ENCODE measurements around the gene TSPYL2.

TSPYL2 gene

GRCh38 chrX:53081925-53082772 lies at the start of gene TSPYL2:
TSS of gene TSPYL2 (plus strand) at chrX:53082367. CDS start at chrX:53082499, 132 bp downstream.
- DNase-seq = peak; percentile 75

DNA sequence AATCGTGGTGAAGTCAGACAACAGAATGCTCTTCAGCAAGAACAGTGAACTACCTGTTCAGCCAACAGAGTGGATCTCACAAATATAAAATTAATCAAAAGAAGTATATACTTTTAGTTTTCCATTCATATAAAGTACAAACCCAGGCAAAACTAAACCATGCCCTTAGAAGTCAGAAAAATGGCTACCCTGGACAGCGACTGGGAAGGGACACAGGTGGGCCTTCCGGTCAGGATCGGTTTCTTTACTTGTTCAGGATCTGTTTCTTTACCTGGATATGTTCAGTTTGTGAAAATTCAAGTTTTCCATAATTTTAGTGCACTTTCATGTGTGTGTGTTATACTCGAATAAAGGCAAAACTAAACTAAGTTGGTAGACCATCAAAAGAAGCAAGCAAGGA lies 46.0 kb upstream of the TSPYL2 start:
- no peak for DNase-seq

GRCh38 chrX:53039236-53039635 lies 42.9 kb upstream of the TSPYL2 start:
- DNase-seq = no peak

DNA sequence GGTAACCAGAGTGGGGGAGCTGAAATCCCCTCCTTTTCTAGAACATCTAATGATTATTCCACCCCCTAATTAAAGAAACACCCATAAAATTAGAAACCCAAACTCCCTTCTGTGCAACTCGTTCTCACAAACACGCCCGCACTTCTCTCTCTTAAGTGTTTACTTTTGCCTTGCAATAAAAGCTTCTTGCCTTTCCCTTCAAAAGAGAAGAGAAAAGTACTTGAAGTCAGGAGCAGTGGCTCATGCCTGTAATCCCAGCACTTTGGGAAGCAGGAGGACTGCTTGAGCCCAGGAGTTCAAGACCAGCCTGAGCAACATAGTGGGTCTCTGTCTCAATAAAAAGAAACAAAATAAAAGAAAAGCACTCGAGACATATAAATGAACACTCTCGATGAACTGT lies 37.2 kb upstream of the TSPYL2 start:
- no peak for DNase-seq

DNA sequence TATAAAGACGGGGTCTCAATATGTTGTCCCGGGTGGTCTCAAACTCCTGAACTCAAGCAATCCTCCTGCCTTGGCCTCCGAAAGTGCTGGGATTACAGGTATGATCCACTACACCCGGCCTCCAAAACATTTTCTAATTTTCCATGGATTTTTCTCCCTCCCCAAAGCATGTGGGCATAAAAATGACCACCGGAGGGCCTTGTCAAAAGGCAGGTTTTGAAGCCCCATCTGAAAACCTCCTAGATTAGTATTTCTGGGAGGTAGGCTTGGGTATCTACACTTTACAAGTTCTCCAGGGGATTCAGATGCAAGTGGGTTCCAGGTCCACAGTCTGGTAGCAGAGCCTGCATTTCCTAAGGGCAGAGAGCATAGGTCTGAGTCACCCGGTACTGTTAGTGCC lies 34.9 kb upstream of the TSPYL2 start:
- no peak for DNase-seq

GRCh38 chrX:53048169-53049126 lies 33.7 kb upstream of the TSPYL2 start, which contains the start of gene GPR173:
TSS of gene GPR173 (plus strand) at chrX:53048789. CDS start at chrX:53076622, 27,833 bp downstream.
- DNase-seq = no peak

GRCh38 chrX:53049127-53049517 lies 33.0 kb upstream of the TSPYL2 start:
- DNase-seq = no peak

DNA sequence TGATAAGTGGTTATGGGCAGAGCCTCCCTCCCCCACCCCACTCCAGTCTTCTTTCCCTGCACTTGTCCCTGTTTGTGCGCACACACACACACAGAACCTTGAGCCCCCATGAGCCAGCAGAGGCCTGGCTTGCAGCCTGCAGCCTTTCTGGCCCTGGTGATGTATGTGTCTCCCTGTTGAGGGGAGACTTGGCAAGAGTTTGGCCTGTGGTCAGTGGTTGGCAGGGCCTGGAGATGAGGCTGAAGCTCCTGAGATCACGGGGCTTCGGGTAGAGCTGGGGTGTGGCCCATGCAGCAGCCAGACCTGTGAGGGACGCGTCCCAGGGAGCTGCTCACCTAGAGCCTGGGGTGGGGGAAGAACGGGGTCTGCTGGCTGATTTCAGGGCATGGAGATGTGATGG lies 31.3 kb upstream of the TSPYL2 start:
- no peak for DNase-seq

DNA sequence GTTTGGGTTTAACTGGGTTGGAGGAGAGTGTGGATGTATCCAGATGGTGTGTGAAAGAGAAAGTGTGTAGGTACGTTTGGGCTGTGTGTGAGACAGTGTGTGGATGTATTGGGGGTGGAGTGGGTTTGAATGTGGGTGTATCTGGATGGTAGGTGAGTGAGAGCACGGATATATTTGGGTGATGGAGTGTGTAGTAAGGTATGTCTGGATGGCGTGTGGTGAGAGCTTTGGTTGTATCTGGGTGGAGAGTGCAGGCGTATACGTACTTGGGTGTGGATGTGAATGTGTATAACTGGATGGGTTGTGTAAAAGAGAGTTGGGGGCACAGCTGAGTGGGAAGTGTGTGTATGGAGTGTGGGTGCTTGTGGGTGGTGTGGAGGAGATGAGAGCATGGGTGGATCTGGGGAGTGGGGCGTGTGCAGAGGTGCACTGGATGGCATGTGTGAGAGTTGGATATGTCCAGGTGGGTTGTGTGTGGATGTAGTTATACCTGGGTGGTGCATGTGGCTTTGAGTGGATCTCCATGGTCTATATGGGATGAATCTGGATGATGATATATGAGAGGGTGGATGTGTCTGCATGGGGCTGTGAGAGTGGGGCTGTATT lies 26.8 kb upstream of the TSPYL2 start:
- DNase-seq = no peak

DNA sequence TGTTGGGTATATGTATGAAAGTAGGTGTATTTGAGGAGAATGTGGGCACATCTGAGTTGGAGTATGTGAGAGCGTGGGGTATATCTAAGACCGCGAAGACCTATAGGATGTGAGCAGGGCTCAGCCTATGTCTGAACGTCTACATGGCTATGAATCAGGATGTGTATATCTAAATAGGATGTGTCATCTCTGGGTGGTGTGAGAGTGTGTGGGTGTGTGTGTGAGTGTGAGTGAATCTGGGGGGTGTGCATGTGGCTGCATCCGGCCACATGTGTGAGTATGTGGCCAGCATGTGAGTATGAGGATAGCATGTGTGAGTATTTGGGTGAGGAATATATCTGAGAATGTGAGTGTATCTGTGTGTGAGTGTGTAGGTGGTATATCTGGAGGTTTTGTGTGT lies 25.9 kb upstream of the TSPYL2 start:
- no peak for DNase-seq

DNA sequence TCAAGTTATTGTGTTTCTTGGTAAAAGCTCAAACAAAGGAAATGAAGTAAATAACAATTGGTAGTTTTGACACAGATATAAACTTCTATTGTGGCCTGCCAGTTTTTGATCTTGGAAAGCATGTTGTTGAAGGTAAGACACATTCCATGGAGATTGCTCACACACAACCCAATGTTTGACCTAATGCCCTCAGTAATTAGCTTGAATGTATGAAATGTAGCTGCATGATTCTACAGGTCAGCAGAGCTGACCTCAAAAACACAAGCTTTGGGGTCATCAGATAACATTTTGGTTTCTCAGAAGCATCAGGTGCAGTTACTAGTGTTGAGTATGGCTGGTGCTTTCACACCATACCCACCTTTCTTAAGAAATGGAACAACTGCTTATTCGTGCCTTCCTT lies 17.1 kb upstream of the TSPYL2 start:
- DNase-seq = no peak

- DNase-seq = no peak
Observed at GRCh38 chrX:53071064-53071463, 11.1 kb upstream of the TSPYL2 start.

GRCh38 chrX:53071604-53072417 lies 10.4 kb upstream of the TSPYL2 start:
- DNase-seq = peak; percentile 5

DNA sequence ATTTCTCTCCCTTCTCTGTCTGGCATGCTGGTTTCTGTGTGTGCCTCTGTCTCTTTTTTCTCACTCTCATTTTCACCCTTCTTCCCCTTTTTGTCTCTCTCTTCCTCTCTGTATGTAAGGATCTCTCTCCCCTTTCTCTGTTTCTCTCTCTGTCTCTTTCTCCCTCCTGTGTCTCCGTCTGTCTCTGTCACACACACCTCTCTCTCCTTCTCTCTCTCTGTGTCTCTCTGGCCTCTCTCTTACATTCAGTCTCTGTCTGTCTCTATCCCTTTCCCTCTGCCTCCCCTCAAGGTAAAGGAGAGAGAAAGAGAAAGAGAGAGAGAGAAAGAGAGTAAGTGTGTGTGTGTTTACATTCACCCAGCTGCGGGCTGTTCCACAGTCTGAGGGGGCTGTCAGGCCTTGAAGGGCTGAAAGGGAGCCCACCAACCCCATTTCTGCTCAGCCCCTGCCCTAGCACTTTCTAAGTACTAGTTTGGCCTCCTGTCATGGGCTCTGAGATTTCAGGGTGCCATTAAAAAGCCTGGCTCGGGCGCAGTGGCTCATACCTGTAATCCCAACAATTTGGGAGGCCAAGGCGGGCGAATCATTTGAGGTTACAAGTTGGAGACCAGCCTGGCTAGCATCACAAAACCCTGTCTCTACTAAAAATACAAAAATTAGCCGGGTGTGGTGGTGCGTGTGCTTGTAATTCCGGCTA lies 9.6 kb upstream of the TSPYL2 start:
- no peak for DNase-seq

GRCh38 chrX:53073115-53073586 lies 9.0 kb upstream of the TSPYL2 start:
- no peak for DNase-seq

DNA sequence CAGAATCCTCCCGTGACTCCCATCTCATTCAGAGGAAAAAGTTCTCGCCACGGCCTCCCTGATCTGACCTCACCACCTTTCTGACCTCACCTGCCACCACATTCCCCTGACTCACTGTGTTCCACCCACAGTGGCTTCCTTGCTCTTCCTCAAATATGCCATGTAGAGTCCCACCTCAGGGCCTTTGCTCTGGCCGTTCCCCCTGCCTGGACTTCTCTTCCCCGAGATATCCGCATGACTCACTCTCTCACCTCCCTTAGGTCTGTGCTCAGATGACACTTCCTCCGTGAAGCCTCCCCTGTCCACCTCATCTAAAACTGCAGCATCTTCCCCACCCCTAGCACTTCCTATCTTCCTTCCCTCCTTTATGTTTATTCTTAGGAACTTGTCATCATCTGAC lies 7.2 kb upstream of the TSPYL2 start:
- no peak for DNase-seq

DNA sequence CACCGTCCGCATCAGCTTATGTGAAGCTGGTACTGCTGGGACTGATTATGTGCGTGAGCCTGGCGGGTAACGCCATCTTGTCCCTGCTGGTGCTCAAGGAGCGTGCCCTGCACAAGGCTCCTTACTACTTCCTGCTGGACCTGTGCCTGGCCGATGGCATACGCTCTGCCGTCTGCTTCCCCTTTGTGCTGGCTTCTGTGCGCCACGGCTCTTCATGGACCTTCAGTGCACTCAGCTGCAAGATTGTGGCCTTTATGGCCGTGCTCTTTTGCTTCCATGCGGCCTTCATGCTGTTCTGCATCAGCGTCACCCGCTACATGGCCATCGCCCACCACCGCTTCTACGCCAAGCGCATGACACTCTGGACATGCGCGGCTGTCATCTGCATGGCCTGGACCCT lies 5.5 kb upstream of the TSPYL2 start:
- DNase-seq = no peak

GRCh38 chrX:53077207-53078197 lies 4.7 kb upstream of the TSPYL2 start:
- DNase-seq = no peak

DNA sequence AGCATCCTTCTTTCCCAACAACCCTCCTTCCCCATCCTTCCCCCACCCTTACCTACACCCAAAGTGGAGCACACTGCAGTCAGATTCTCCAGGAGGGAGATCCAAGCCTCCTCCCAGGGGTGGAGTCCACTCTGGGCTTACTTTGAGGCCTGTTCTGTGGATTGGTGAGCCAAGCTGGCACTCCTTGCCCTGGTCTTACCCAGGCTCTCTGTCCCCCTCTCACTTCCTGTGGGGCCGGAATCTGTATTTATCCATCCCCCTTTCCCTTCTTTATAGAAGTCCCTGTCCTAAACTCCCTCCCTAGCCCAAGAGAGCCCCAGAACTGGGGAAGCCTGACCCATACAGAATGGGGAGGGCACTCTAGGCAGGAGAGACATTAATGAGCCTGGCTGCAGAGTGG lies 3.2 kb upstream of the TSPYL2 start:
- no peak for DNase-seq
